Esophagus mucosa (tissue), 1 donor: Measurements from ENCODE around the gene GTF3C6. TPM values are rescaled to one million over a fixed set of nuclear protein-coding genes. Genes with fewer than 3 reads are reported as not detected.
"Not testable (repeated sequence)": the region's sequence is repeated elsewhere in the genome, so short reads cannot be mapped to it uniquely, and the experiment has no call there.

Experiments used
- ATAC-seq: fragments of 200-7000 bp; cut with Tn5 transposase; one replicate; pipeline ENCODE4 v1.9.1; 2020
- total RNA-seq: library from RNA; stranded (reverse); gene quantifications from one replicate; pipeline ENCODE4 v1.2.4, GENCODE V29; 2023
- donor health status: DM: yes; HTN: yes; CAD: no.

GTF3C6 gene
- 71.8 TPM for total RNA-seq

GRCh38 chr6:110958329-110959192, at the start of gene GTF3C6:
GTF3C6 (plus strand) TSS chr6:110958706; CDS start chr6:110958770, 64 bp downstream.
- ATAC-seq = peak; percentile 99

DNA sequence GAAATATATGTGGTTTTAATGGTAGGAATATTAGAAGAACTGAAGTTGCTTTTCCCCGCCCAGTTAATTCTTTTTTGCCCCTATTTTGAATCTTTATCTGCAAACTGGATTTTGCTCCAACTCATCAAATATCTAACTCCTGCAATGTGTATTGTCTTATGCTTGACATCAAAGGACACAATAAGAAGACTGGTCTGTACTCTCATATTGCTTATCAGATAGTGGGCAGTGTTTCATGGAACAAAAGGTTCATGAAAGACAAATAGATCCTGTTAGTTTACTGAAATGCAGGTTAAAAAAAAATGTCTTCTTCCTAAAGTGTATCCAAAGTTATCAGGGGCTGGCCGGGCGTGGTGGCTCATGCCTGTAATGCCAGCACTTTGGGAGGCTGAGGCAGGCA, 27.7 kb upstream of the GTF3C6 start:
- no peak for ATAC-seq

GRCh38 chr6:110933912-110934311, 24.6 kb upstream of the GTF3C6 start:
- ATAC-seq = no peak

GRCh38 chr6:110934381-110934898, 24.1 kb upstream of the GTF3C6 start:
- ATAC-seq = no peak

GRCh38 chr6:110935171-110935570, 23.3 kb upstream of the GTF3C6 start:
- no peak for ATAC-seq

DNA sequence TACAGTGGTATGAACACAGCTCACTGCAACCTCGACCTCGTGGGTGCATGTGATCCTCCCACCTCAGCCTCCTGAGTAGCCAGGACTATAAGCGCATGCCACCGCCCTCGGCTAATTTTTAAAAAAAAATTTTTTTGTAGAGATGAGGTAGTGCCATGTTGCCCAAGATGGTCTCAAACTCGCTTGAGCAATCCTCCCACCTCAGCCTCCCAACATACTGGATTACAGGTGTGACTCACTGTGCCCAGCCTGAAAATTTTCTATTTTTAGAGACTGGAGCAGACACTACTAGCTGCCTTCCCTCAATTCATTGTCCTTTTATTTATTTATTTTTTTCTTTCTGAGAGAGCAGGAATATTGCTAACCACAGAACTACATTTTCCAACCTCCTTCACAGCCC, 20.3 kb upstream of the GTF3C6 start:
- ATAC-seq = no peak

DNA sequence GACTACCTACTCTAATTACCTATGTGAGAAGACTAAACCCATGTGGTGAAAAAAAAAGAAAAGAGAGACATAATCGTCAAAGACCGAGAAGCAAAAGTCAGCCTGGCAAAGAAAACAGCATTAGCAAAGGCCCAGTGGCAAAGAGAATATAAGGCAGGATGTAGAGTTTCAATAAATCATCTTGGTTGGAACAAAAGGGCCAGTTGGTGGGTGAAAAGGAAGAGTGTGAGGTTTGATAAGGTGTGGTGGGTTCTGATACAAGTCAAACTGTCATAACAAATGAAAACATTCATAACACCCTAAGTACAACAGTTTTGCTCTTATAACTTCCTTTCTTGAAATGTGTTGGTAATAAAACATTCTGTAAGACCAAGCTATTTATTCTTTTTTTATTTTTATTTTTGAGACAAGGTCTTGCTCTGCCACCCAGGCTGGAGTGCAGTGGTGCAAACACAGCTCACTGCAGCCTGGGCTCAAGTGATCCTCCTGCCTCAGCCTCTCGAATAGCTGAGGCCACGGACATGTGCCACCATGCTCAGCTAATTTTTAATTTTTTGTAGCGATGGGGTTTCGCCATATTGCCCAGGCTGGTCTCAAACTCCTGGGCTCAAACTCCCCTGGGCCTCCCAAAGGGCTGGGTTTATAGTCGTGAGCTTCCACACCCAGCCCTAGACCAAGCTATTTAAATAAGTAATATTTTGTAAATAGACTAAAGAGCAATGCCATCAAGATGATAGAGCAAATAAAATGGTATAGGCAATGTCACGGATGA, 18.9 kb upstream of the GTF3C6 start:
- no peak for ATAC-seq

DNA sequence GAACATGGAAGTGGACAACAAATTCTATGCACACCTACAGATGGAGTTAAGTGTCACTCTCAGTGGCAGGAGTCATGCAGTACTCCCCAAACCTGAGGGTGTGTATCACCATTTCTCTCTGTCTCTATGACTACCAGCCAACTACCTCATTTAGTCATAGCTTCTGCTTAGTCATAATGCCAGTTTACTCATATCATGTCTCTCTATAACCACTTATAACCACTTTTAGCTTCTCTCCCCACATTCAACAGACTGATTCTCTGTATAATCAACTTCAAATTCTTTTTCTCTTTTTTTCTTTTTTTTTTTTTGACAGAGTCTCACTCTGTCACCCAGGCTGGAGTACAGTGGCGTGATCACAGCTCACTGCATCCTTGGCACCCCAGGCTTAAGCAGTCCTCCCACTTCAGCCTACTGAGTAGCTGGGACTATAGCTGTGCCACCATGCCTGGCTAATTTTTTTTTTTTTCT, 13.8 kb upstream of the GTF3C6 start:
- ATAC-seq = peak; percentile 100

DNA sequence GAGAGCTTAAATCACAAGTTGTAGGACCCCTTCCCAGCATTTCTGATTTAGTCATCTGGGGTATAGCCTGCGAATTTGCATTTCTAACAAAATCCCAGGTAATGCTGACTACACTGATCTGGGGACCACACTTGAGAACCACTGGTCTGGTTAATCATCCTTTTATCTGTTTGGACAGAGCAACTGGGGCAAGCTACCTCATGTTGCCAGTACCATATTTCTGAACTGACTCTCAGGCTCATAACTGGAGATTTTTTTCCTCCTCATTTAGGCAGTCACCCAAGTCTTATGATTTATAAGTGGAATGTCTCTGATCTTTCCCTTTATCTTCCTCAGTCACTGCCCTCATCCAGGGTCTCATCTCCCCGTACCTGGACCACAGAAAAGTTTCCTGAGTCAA, 12.0 kb upstream of the GTF3C6 start:
- ATAC-seq = no peak

DNA sequence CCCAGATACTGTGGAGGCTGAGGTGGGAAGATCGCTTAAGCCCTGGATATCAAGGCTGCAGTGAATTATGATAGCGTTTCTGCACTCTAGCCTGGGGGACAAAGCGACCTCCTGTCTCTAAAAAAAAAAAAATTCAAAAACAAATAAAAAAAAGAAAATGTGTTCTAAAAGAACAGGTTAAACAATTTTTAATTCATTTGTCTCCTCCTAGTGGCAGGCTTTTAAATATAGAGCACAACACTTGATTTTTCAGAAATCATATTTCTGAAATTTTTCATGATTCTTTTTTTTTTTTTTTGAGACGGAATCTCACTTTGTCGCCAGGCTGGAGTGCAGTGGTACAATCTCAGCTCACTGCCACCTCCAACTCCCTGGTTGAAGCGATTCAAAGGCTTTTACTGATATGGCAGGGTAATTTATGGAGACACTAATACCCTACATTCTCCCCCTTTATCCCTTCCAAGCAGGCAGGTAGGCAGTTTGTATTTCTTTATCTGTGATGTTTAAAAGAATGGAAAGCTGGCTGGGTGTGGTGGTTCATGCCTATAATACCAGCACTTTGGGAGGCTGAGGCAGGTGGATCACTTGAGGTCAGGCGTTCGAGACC, 8.7 kb upstream of the GTF3C6 start:
- ATAC-seq = no peak

DNA sequence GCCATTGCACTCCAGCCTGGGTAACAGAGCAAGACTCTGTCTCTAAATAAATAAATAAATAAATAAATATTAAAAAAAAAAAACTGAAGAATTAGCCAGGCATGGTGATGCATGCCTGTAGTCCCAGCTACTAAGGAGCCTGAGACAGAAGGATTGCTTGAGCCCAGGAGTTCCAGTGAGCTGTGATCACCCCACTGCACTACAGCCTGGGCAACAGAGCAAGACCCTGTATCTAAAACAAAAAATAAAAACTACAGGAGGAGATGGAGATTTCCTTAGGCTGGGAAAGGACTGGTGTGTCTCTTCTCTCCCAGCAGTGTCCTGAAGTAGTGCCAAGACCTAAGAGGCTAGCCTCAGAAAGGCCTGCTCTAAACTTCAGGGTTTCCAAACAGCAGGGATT, 8.1 kb upstream of the GTF3C6 start:
- no peak for ATAC-seq

DNA sequence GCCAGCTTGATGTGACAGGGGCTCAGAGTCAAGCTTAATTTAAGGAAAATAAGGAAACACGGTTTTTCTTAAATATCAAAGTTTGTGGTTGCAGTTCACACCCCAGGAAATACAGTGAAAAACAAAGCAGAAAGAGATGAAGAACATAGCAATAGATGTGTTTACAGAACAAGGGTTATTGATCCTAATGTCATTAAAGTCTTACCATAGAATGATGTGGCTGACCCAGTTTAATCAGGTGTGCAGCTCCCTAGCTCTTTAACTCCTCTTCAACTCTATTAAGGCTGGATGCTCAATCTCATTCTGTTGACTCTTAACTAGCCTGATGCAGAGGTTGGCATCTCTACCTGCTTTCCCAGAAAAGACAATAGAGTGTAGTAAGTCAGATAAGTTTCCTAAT, 7.5 kb upstream of the GTF3C6 start:
- ATAC-seq = no peak

- ATAC-seq = peak; percentile 91
These were observed 6.3 kb upstream of the GTF3C6 start for GRCh38 chr6:110951986-110952794.

- ATAC-seq = no peak
These were observed 4.7 kb upstream of the GTF3C6 start for GRCh38 chr6:110953633-110954303.

- ATAC-seq = no peak
These were observed 1.5 kb downstream of the GTF3C6 start for GRCh38 chr6:110960014-110960390.

DNA sequence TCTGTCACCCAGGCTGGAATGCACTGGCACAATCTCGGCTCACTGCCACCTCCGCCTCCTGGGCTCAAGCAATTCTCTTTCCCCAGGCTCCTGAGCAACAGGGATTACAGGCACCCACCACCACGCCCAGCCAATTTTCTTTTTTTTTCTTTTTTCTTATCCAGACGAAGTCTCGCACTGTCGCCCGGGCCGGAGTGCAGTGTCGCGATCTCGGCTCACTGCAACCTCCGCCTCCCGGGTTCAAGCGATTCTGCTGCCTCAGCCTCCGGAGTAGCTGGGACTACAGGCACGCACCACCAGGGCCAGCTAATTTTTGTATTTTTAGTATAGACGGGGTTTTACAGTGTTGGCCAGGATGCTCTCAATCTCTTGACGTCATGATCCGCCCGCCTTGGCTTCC, 4.1 kb downstream of the GTF3C6 start:
- not testable (repeated sequence) for ATAC-seq

- ATAC-seq = no peak
These were observed 7.2 kb downstream of the GTF3C6 start for GRCh38 chr6:110965629-110966229.

- ATAC-seq = not testable (repeated sequence)
These were observed 10.2 kb downstream of the GTF3C6 start for GRCh38 chr6:110968661-110969060.

- ATAC-seq = peak; percentile 44
These were observed 13.0 kb downstream of the GTF3C6 start for GRCh38 chr6:110971468-110971867.

DNA sequence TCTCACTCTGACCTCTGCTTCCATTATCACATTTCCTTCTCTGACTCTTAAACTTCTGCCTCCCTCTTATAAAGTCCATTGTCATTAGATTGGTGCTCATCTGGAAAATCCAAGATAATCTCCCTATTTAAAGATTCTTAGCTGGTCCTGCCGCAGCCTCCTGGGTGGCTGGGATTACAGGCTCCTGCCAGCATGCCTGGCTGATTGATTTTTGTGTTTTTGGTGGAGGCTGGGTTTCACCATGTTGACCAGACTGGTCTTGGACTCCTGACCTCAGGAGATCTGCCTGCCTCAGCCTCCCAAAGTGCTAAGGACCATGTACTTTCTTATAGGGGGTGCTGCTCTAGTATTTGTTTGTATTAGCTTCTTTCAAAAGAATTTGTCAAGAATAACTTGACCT, 18.1 kb downstream of the GTF3C6 start:
- no peak for ATAC-seq

- ATAC-seq = no peak
These were observed 21.1 kb downstream of the GTF3C6 start for GRCh38 chr6:110979565-110980101.
